ENCODE results near the gene CD55.

DNA sequence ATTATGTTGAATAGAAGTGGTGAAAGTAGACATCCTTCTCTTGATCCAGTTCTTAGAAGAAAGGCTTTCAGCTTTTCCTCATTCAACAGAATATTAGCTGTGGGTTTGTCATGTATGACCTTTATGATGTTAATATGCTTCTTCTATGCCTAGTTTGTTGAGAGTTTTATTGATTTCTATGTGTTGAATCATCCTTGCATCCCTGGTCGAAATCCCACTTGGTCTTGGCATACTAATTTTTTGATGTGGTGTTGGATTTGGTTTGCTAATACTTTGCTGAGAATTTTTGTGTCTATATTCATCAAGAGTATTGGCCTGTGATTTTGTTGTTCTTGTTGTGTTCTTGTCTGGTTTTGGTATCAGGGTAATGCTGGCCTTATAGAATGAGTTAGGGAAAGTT, 20.9 kb downstream of the CD55 start:
- TF ChIP-seq, protein P1, sequence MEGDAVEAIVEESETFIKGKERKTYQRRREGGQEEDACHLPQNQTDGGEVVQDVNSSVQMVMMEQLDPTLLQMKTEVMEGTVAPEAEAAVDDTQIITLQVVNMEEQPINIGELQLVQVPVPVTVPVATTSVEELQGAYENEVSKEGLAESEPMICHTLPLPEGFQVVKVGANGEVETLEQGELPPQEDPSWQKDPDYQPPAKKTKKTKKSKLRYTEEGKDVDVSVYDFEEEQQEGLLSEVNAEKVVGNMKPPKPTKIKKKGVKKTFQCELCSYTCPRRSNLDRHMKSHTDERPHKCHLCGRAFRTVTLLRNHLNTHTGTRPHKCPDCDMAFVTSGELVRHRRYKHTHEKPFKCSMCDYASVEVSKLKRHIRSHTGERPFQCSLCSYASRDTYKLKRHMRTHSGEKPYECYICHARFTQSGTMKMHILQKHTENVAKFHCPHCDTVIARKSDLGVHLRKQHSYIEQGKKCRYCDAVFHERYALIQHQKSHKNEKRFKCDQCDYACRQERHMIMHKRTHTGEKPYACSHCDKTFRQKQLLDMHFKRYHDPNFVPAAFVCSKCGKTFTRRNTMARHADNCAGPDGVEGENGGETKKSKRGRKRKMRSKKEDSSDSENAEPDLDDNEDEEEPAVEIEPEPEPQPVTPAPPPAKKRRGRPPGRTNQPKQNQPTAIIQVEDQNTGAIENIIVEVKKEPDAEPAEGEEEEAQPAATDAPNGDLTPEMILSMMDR (conservative IDR thresholded peaks at IDR 0.05 in 1 of 2, IDR thresholded peaks at IDR 0.05 in 1 of 2; ENCODE audit: extremely low read depth in 1 of 2, insufficient read depth in 1 of 2, low read depth in 1 of 2, low read length in 2 of 2), result no peak
- no peak for TF ChIP-seq EZH2 (IDR thresholded peaks at IDR 0.05; ENCODE audit: borderline replicate concordance, low read length)

Data from mammary epithelial cell (primary cell).